Activated CD4-positive, alpha-beta T cell treated with anti-CD3 and anti-CD28 coated beads, Interleukin-2, amount 50 U/mL, for 4 hours (primary cell): Measurements from ENCODE around the gene C9orf50.
A peak's percentile ranks its signal among the peaks of the same experiment; 100 is the strongest.

Experiments
- DNase-seq, 2 experiments: peaks; one replicate each; pipeline ENCODE4 v3.0.0-alpha.2; 2020

Gene C9orf50

GRCh38 chr9:129568560-129569501 is 52.1 kb downstream of the C9orf50 start:
- peak in 1 of 2 experiments; percentile 17 for DNase-seq

- DNase-seq, result no peak
These were observed 52.9 kb downstream of the C9orf50 start for GRCh38 chr9:129567842-129568559.

GRCh38 chr9:129567329-129567728 is 53.6 kb downstream of the C9orf50 start:
- no peak for DNase-seq

- DNase-seq, result no peak
These were observed 54.2 kb downstream of the C9orf50 start for GRCh38 chr9:129566563-129567266.

GRCh38 chr9:129562917-129563316 is 58.0 kb downstream of the C9orf50 start:
- no peak for DNase-seq

DNA sequence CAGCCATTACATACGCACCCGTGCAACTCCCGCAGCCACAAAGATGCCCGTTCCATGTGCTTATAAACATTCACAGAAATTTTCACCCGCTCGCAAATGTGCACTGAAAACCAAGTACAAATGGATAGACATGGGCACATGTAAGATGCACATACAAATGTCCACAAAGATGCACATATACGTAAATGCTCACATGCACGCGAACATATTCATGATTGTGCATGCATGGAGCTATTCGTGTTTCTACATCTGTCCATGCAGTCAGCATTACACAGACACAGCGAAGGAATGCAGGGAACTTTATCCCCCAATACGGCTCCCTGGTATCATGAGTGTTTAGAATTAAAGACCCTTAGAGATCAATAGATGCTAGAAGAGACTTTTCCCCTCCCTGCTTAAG is 58.4 kb downstream of the C9orf50 start:
- no peak for DNase-seq
